HepG2 (cell line): ENCODE measurements around the gene PCNA. TPM values are rescaled to one million over a fixed set of nuclear protein-coding genes. Genes with fewer than 3 reads are reported as not detected.

Source experiments
- FOXK1 ChIP-seq: sonication (generic); formaldehyde crosslinking; IDR thresholded peaks from 2 replicates; pipeline ENCODE4 v1.4.0; 2020; ENCODE audit warnings: low read depth, missing genetic modification reagents, borderline replicate concordance
- GLMP ChIP-seq: sonication (generic); formaldehyde crosslinking; IDR thresholded peaks from 2 replicates; pipeline ENCODE4 v1.9.0; 2021; ENCODE audit warnings: missing genetic modification reagents, mild to moderate bottlenecking, borderline replicate concordance
- HOXA3 ChIP-seq: sonication (generic); formaldehyde crosslinking; IDR thresholded peaks from 2 replicates; pipeline ENCODE4 v1.5.0; 2020; ENCODE audit warnings: missing genetic modification reagents
- IRX3 ChIP-seq: sonication (generic); formaldehyde crosslinking; IDR thresholded peaks from 2 replicates; pipeline ENCODE4 v1.8.1; 2023; ENCODE audit warnings: mild to moderate bottlenecking, low read depth, missing genetic modification reagents, borderline replicate concordance
- MYNN ChIP-seq: sonication (generic); formaldehyde crosslinking; IDR thresholded peaks from 2 replicates; pipeline ENCODE4 v1.4.0; 2020; ENCODE audit warnings: mild to moderate bottlenecking, low read depth, missing genetic modification reagents
- RBAK ChIP-seq: sonication (generic); formaldehyde crosslinking; IDR thresholded peaks from 2 replicates; pipeline ENCODE4 v1.5.1; 2020; ENCODE audit warnings: mild to moderate bottlenecking, missing genetic modification reagents
- REPIN1 ChIP-seq: sonication (generic); formaldehyde crosslinking; IDR thresholded peaks from 2 replicates; pipeline ENCODE4 v1.8.0; 2022; ENCODE audit warnings: missing genetic modification reagents, low read depth, mild to moderate bottlenecking, borderline replicate concordance
- SUZ12 ChIP-seq: fragments of 150-350 bp; IDR thresholded peaks from 2 replicates; pipeline ENCODE4 v1.6.1; 2014; ENCODE audit warnings: low read depth, low read length
- TEAD3 ChIP-seq: optimal IDR thresholded peaks from 2 replicates; pipeline ENCODE3; 2016; ENCODE audit warnings: borderline replicate concordance
- TMF1 ChIP-seq: sonication (generic); formaldehyde crosslinking; IDR thresholded peaks from 2 replicates; pipeline ENCODE4 v1.8.1; 2022; ENCODE audit warnings: low read depth, missing genetic modification reagents
- ZNF234 ChIP-seq: sonication (generic); formaldehyde crosslinking; conservative IDR thresholded peaks from 2 replicates; pipeline ENCODE4 v1.5.1; 2020; ENCODE audit warnings: mild to moderate bottlenecking, missing genetic modification reagents
- ZNF260 ChIP-seq: sonication (generic); formaldehyde crosslinking; IDR thresholded peaks from 2 replicates; pipeline ENCODE4 v1.4.0; 2020; ENCODE audit warnings: missing genetic modification reagents, low read depth, mild to moderate bottlenecking, borderline replicate concordance
- ZNF512B ChIP-seq: sonication (generic); formaldehyde crosslinking; IDR thresholded peaks from 2 replicates; pipeline ENCODE4 v1.5.1; 2020; ENCODE audit warnings: missing genetic modification reagents, mild to moderate bottlenecking, borderline replicate concordance
- ZNF703 ChIP-seq: sonication (generic); formaldehyde crosslinking; IDR thresholded peaks from 2 replicates; pipeline ENCODE4 v1.5.1; 2020; ENCODE audit warnings: missing genetic modification reagents, mild to moderate bottlenecking, moderate library complexity, borderline replicate concordance
- ZNF747 ChIP-seq: sonication (generic); formaldehyde crosslinking; IDR thresholded peaks from 2 replicates; pipeline ENCODE4 v1.8.1; 2023; ENCODE audit warnings: missing genetic modification reagents, mild to moderate bottlenecking, borderline replicate concordance
- polyA plus RNA-seq, 8 experiments: library from polyadenylated mRNA; depleted of rRNA in 3 of 8; stranded (reverse) in 7 of 8; unstranded in 1 of 8; fragments of >200 nt; fragmentation: Illumina TruSeq in 4 of 8; extraction: Trizol in 4 of 8; gene quantifications; 2 replicates each; pipeline versions ENCODE4 v1.2.1 to v1.2.3, GENCODE V29; 2011 to 2016; ENCODE audit warnings: low read depth in 4 of 8, missing spikeins in 1 of 8, mixed read lengths in 1 of 8; ENCODE audit not compliant: insufficient read depth in 1 of 8
- total RNA-seq, 5 experiments: library from RNA; depleted of rRNA; stranded (reverse); fragments of >200 nt; fragmentation: Illumina TruSeq; extraction: Trizol; gene quantifications; 2 replicates each; pipeline ENCODE4 v1.2.3, GENCODE V29; 2016; ENCODE audit warnings: low read depth in 1 of 5
- TF ChIP-seq, protein P1 (sequence below): IDR thresholded peaks from 2 replicates; pipeline ENCODE4 v1.6.1; 2016; ENCODE audit warnings: low read depth, missing genetic modification reagents, missing compliant biosample characterization
- TF ChIP-seq, protein P2 (sequence below): sonication (generic); formaldehyde crosslinking; IDR thresholded peaks from 2 replicates; pipeline ENCODE4 v1.4.0; 2020; ENCODE audit warnings: missing genetic modification reagents

Gene PCNA
- total and polyA plus RNA-seq, 2 of the 13 experiments (the other 11 are each of a cell fraction or from before 2014, with no cell fraction given), result 229 to 655 TPM

- TF ChIP-seq, protein P1, sequence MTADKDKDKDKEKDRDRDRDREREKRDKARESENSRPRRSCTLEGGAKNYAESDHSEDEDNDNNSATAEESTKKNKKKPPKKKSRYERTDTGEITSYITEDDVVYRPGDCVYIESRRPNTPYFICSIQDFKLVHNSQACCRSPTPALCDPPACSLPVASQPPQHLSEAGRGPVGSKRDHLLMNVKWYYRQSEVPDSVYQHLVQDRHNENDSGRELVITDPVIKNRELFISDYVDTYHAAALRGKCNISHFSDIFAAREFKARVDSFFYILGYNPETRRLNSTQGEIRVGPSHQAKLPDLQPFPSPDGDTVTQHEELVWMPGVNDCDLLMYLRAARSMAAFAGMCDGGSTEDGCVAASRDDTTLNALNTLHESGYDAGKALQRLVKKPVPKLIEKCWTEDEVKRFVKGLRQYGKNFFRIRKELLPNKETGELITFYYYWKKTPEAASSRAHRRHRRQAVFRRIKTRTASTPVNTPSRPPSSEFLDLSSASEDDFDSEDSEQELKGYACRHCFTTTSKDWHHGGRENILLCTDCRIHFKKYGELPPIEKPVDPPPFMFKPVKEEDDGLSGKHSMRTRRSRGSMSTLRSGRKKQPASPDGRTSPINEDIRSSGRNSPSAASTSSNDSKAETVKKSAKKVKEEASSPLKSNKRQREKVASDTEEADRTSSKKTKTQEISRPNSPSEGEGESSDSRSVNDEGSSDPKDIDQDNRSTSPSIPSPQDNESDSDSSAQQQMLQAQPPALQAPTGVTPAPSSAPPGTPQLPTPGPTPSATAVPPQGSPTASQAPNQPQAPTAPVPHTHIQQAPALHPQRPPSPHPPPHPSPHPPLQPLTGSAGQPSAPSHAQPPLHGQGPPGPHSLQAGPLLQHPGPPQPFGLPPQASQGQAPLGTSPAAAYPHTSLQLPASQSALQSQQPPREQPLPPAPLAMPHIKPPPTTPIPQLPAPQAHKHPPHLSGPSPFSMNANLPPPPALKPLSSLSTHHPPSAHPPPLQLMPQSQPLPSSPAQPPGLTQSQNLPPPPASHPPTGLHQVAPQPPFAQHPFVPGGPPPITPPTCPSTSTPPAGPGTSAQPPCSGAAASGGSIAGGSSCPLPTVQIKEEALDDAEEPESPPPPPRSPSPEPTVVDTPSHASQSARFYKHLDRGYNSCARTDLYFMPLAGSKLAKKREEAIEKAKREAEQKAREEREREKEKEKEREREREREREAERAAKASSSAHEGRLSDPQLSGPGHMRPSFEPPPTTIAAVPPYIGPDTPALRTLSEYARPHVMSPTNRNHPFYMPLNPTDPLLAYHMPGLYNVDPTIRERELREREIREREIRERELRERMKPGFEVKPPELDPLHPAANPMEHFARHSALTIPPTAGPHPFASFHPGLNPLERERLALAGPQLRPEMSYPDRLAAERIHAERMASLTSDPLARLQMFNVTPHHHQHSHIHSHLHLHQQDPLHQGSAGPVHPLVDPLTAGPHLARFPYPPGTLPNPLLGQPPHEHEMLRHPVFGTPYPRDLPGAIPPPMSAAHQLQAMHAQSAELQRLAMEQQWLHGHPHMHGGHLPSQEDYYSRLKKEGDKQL (CRISPR knock-in tag), result no peak; the same call in none of the 2 replicates
- TF ChIP-seq TEAD3 (CRISPR knock-in tag) (peak; percentile 85), SUZ12 (no peak), IRX3 (CRISPR knock-in tag) (no peak), TMF1 (CRISPR knock-in tag) (0 out of 2 replicates have a peak, but pooled peaks have one; percentile 35), RBAK (CRISPR knock-in tag) (no peak), ZNF747 (CRISPR knock-in tag) (peak; percentile 76; the same call in 1 of the 2 replicates), REPIN1 (no peak; the same call in 1 of the 2 replicates), ZNF512B (CRISPR knock-in tag) (peak; percentile 95; the same call in 1 of the 2 replicates), HOXA3 (CRISPR knock-in tag) (peak; percentile 84), FOXK1 (peak; percentile 84; the same call in 1 of the 2 replicates), GLMP (CRISPR knock-in tag) (no peak), ZNF703 (CRISPR knock-in tag) (no peak), ZNF260 (CRISPR knock-in tag) (no peak), MYNN (CRISPR knock-in tag) (no peak), ZNF234 (CRISPR knock-in tag) (no peak)
- TF ChIP-seq, protein P2, sequence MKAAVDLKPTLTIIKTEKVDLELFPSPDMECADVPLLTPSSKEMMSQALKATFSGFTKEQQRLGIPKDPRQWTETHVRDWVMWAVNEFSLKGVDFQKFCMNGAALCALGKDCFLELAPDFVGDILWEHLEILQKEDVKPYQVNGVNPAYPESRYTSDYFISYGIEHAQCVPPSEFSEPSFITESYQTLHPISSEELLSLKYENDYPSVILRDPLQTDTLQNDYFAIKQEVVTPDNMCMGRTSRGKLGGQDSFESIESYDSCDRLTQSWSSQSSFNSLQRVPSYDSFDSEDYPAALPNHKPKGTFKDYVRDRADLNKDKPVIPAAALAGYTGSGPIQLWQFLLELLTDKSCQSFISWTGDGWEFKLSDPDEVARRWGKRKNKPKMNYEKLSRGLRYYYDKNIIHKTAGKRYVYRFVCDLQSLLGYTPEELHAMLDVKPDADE (CRISPR knock-in tag), result no peak
Measured at GRCh38 chr20:5150226-5151076, 30.7 kb upstream of the PCNA start (continued).
